GM11168 (cell line): Measurements from ENCODE around the gene PAM16.

Source experiments
- in situ Hi-C: fragments of 300-500 bp; cut with MboI; formaldehyde crosslinking; loops from one replicate; pipeline ENCODE4 v1.12.0; 2022; ENCODE audit warnings: low sequenced_read_pairs; ENCODE audit not compliant: unreplicated experiment

PAM16 gene

GRCh38 chr16:4384509-4384942 is 33.4 kb upstream of the PAM16 start:
- in situ Hi-C loops: no loop called here

GRCh38 chr16:4383591-4384444 is 32.7 kb upstream of the PAM16 start:
- in situ Hi-C loops: no loop called here

DNA sequence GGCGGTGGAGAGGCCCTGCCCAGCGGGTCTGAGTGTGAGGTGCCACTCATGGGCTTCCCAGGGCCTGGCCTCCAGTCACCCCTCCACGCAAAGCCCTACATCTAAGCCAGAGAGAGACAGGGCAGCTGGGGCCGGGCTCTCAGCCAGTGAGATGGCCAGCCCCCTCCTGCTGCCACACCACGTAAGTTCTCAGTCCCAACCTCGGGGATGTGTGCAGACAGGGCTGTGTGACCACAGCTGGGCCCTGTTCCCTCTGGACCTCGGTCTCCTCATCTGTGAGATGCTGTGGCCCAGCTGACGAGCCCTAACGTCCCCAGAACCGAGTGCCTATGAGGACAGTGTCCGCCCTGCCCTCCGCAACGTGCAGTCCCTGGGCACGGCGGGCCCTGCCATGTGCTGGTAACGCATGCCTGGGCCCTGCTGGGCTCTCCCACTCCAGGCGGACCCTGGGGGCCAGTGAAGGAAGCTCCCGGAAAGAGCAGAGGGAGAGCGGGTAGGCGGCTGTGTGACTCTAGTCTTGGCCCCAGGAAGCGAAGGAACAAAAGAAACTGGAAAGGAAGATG is 31.8 kb upstream of the PAM16 start:
- in situ Hi-C loops: no loop called here

DNA sequence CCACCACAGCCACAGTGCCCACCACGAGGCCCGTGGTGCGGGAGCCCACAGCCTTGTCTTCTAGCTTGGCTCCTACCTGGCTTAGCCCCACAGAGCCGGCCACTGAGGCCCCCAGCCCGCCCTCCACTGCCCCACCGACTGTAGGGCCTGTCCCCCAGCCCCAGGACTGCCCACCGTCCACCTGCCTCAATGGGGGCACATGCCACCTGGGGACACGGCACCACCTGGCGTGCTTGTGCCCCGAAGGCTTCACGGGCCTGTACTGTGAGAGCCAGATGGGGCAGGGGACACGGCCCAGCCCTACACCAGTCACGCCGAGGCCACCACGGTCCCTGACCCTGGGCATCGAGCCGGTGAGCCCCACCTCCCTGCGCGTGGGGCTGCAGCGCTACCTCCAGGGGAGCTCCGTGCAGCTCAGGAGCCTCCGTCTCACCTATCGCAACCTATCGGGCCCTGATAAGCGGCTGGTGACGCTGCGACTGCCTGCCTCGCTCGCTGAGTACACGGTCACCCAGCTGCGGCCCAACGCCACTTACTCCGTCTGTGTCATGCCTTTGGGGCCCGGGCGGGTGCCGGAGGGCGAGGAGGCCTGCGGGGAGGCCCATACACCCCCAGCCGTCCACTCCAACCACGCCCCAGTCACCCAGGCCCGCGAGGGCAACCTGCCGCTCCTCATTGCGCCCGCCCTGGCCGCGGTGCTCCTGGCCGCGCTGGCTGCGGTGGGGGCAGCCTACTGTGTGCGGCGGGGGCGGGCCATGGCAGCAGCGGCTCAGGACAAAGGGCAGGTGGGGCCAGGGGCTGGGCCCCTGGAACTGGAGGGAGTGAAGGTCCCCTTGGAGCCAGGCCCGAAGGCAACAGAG is 31.0 kb upstream of the PAM16 start:
- in situ Hi-C loops: no loop called here

- in situ Hi-C loops: no loop called here
These were observed 30.2 kb upstream of the PAM16 start for GRCh38 chr16:4381072-4381934.

DNA sequence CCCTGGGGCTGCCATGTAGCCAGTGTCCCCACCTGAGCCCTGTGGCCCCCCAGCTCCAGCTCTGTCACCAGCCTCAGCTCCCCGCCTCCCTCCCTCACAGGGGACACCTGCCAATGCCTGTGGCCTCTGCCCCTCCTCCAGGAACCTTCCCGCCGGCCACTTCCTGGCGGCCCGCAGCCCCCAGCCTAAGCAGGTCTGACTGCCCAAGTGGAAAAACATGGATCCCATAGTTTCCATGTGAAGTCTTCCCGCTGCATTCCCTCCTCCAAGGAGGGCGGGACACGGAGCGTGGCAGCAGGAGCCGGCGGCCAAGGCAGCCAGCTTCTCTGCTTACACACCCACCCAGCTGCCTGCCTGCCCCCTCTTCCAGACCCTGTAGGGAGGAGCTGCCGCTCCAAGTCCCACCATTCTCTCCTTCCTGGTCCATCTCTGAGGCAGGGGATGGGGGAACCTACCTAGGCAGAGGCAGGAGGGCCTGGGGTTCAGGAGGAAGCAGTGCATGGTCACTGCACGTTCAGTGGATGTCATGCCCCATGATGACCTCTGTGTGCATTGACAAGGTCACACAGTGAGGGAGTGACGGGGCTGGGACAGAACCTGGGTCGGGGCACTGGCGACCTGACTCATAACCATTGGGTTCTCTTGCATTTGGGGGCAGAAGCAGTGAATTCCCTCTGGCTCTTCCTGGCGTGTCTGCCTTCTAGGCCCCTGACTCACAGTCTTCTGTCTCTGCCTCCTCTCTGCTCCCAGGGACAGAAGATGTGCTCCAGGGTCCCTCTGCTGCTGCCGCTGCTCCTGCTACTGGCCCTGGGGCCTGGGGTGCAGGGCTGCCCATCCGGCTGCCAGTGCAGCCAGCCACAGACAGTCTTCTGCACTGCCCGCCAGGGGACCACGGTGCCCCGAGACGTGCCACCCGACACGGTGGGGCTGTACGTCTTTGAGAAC is 29.3 kb upstream of the PAM16 start:
- in situ Hi-C loops: no loop called here

DNA sequence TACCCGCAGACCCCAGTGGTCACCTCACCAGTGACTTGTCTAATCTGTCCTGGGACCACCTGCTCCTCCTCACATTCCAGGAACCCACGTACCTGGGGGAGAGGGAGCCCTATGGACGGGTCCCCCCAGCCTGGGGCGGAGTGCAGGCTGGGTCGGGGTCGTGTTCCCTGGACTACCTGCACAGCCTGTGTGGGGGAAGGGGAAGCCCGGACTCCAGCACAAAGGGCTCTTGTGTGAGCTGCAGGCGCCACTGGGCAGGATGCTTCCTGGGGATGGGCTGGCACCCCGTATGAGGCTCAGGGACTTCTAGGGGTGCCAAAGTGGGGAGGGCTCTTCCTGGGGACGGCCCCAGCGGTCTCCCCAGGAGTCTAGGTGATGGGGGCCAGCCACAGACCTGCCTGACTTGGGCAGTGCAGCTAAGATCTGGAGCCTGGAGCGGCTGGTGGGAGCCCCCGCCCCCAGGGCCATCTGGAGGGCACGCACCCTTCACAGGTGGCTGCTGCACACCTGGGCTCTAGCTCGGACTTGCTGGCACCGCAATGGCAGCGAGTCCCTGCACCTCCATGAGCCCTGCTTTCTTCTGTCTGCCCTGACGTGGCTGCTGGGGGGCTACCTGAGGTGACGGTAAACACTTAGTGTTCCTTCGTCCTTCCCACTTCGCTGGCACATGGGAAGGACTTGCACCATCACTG is 28.0 kb upstream of the PAM16 start:
- in situ Hi-C loops: no loop called here

DNA sequence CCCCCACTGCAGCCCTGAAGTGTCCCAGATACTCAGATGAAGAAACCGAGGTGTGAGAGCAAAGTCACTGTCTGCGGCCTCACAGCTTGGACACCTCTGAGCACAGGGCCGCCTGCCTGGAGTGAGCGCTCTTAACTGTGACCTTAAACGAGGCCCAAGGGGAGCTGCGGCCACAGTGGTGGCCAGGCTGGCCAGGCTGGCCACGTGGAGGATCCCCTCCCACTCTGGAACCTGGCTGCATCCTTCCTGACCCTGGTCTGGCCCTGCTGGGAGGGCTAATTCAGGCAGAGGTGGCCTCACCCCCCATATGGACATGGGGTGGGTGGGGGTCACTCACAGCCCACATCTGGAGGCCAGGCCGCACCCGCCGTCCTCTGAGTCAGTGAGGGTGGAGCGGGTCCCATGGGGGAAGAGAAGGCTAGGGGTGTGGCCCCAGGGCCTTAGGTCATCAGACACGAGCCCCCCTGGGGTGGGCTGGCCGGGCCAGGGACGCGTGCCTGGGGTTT is 27.1 kb upstream of the PAM16 start:
- in situ Hi-C loops: no loop called here

DNA sequence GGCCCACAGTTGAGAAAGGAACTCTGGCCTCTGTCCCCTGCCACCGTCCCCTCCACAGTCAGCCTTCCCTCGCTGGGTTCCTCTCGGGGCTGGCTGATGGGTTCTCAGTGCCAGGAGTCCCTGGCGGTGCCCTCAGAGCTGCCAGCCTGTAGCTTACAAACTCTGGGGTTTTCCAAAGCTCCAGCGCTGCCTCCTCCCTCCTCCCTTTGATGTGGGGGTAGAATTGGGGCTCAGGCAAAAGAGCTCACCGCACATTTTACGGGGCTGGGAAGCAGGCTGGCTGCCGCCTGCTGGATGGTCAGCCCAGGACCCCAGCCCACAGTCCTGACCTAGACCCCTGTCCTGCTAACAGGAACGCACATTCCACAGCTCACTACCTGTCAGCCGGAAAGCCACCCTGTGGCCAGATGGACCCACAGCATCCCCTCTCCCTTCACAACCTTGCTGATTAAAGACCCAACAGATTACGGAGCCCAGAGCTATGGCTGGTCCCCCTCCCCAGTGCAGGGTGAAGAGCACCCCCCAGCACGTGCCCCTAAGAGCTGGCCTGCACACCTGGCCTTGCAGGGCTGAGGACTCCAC is 26.5 kb upstream of the PAM16 start:
- in situ Hi-C loops: no loop called here

DNA sequence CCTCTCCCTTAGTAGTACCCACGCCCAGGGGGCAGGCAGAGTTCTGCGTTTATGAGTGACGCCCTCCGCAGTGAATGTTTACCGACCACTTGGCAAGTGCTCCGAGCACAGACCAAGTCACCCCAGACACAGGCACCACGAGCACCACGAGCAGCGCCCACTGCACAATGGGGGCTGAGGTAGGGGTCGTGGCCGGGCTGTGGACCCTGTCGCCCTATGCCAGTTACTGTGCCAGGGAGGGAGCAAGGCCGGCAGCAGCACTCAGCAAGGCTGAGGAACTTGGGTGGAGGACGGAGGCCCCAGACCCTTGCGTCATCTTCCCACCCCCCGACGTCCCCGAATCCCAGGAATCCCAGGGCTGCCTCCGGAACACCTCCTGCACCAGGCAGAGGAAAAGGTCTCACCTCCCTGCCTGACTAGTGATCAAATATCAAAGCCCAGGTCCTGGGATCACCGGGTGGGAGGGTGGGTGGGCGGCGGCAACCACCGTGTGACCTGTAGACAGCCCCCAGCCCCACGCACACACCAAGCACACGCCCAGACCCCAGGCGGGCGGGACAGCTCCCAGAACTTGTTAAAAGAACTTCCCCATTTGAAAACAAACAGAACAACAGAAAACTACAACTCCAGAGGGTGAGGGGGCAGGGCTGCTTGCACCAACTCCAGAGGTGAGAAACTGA is 25.9 kb upstream of the PAM16 start:
- in situ Hi-C loops: no loop called here

GRCh38 chr16:4376126-4376892 is 25.2 kb upstream of the PAM16 start:
- in situ Hi-C loops: no loop called here

DNA sequence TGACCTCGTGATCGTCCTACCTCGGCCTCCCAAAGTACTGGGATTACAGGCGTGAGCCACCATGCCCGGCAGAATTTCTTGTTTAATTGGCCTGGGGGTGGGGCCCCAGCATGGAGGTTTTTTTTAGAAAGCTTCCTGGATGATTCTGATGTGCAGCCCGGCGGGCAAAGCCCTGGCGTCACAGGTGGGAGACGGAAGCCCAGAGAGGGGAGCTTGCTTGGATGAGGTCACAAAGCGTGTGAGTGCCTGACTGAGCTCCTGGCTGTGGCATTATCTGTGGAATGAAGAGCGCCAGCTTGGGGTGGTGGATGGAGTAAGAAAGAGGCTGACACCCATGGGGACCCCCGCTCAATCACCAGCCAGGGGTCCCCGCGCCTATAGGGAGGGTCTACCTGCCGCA is 24.6 kb upstream of the PAM16 start:
- in situ Hi-C loops: no loop called here

GRCh38 chr16:4373909-4374742 is 23.0 kb upstream of the PAM16 start:
- in situ Hi-C loops: no loop called here

- in situ Hi-C loops: no loop called here
These were observed 22.3 kb upstream of the PAM16 start for GRCh38 chr16:4373356-4373908.

GRCh38 chr16:4372578-4373355 is 21.6 kb upstream of the PAM16 start:
- in situ Hi-C loops: no loop called here
